ENCODE results near the gene ATMIN.

DNA sequence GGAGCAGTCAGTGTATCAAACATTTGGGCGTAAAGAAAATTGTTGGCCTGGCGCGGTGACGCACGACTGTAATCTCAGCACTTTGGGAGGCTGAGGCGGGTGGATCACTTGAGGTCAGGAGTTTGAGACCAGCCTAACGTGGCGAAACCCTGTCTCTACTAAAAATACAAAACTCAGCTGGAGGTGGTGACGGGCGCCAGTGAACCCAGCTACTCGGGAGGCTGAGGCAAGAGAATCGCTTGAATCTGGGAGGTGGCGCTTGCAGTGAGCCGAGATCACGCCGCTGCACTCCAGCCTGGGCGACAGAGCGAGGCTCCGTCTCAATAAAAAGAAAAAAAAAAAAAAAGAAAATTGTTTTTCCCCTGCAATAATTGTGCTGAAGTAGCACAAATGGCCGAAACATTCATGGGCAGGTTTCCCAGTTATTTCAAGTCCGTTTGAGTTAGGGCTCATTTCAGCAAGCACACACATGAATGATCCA lies 59.2 kb downstream of the ATMIN start:
- TF ChIP-seq JUND (IDR thresholded peaks at IDR 0.05) (no peak), EGR1 (IDR thresholded peaks at IDR 0.05; ENCODE audit: low read depth) (no peak), SRF (IDR thresholded peaks at IDR 0.05; ENCODE audit: low read depth) (no peak), TCF7L2 (IDR thresholded peaks at IDR 0.05; ENCODE audit: borderline replicate concordance, extremely low read depth, insufficient read depth, insufficient read length) (no peak)

All from HCT116 (cell line).